IMR-90 (cell line): ENCODE data around the gene PTK6. TPM values are rescaled to one million over a fixed set of nuclear protein-coding genes. Genes with fewer than 3 reads are reported as not detected.

ENCODE experiments used
- ATAC-seq: fragments of 200-7000 bp; cut with Tn5 transposase; 2 replicates; pipeline ENCODE4 v1.9.1; 2020; ENCODE audit warnings: low read depth, mild to moderate bottlenecking, moderate library complexity
- BruUV-seq: library from RNA; stranded (reverse); fragments of 400-500 nt; replicated peaks from 2 replicates; lab custom pipeline; 2021; lab: Mats Ljungman, UMichigan
- CTCF ChIA-PET: fragments of 300-600 bp; formaldehyde crosslinking; extraction: SDS; loops from one replicate; lab custom pipeline; 2021; ENCODE audit warnings: antibody characterized with exemption; lab: Yijun Ruan, JAX
- POLR2A ChIA-PET: fragments of 300-600 bp; sonication (Branson Sonifier 250); formaldehyde crosslinking; loops from one replicate; lab custom pipeline; 2022; ENCODE audit warnings: antibody characterized with exemption; ENCODE audit not compliant: unreplicated experiment; lab: Charles Lee
- DNase-seq: peaks from one replicate; pipeline ENCODE4 v3.0.0; 2013
- H2AFZ ChIP-seq: replicated peaks from 2 replicates; pipeline ENCODE3; 2013; ENCODE audit warnings: low read length, mild to moderate bottlenecking; ENCODE audit not compliant: poor library complexity
- H2AK5ac ChIP-seq: 2 replicates; pipeline ENCODE4 v1.6.1; 2013; ENCODE audit warnings: low read depth, low read length, inconsistent platforms
- H2AK9ac ChIP-seq: replicated peaks from 2 replicates; pipeline ENCODE3; 2013; ENCODE audit warnings: mild to moderate bottlenecking, low read depth, low read length, moderate library complexity; ENCODE audit not compliant: poor library complexity
- H2BK120ac ChIP-seq: 2 replicates; pipeline ENCODE4 v1.6.1; 2013; ENCODE audit warnings: low read depth, low read length, inconsistent platforms
- H2BK15ac ChIP-seq: 3 replicates; pipeline ENCODE4 v1.6.1; 2013; ENCODE audit warnings: low read depth, low read length, inconsistent platforms
- H2BK20ac ChIP-seq: 2 replicates; pipeline ENCODE4 v1.6.1; 2013; ENCODE audit warnings: low read depth, mild to moderate bottlenecking, inconsistent platforms, low read length, moderate library complexity
- H2BK5ac ChIP-seq: 2 replicates; pipeline ENCODE4 v1.6.1; 2013; ENCODE audit warnings: mild to moderate bottlenecking, low read depth, low read length, inconsistent platforms; ENCODE audit not compliant: poor library complexity, severe bottlenecking
- H3K14ac ChIP-seq: replicated peaks from 2 replicates; pipeline ENCODE4 v1.6.1; 2013; ENCODE audit warnings: low read depth, low read length, inconsistent platforms
- H3K18ac ChIP-seq: 2 replicates; pipeline ENCODE4 v1.6.1; 2013; ENCODE audit warnings: low read depth, low read length, control low read depth
- H3K23ac ChIP-seq: 2 replicates; pipeline ENCODE4 v1.6.1; 2013; ENCODE audit warnings: low read depth, low read length, inconsistent platforms
- H3K27ac ChIP-seq: 2 replicates; pipeline ENCODE4 v1.5.1; 2013; ENCODE audit warnings: mild to moderate bottlenecking, control low read depth, low read length; ENCODE audit not compliant: insufficient read depth
- H3K27me3 ChIP-seq: 2 replicates; pipeline ENCODE4 v1.6.1; 2013; ENCODE audit warnings: low read length; ENCODE audit not compliant: control insufficient read depth, insufficient read depth
- H3K36me3 ChIP-seq: 2 replicates; pipeline ENCODE4 v1.6.1; 2013; ENCODE audit warnings: low read length, mixed read lengths; ENCODE audit not compliant: control insufficient read depth, insufficient read depth
- H3K4ac ChIP-seq: 2 replicates; pipeline ENCODE4 v1.6.1; 2013; ENCODE audit warnings: low read depth, low read length, inconsistent platforms
- H3K4me1 ChIP-seq: 2 replicates; pipeline ENCODE4 v1.6.1; 2013; ENCODE audit warnings: low read length, mixed read lengths; ENCODE audit not compliant: control insufficient read depth, insufficient read depth
- H3K4me2 ChIP-seq: 2 replicates; pipeline ENCODE4 v1.6.1; 2013; ENCODE audit warnings: low read depth, mild to moderate bottlenecking, control low read depth, low read length, moderate library complexity
- H3K4me3 ChIP-seq: 2 replicates; pipeline ENCODE4 v1.5.1; 2013; ENCODE audit warnings: low read depth, mild to moderate bottlenecking, control low read depth, low read length, moderate library complexity; ENCODE audit not compliant: insufficient read depth
- H3K56ac ChIP-seq: 2 replicates; pipeline ENCODE4 v1.6.1; 2013; ENCODE audit warnings: low read length, inconsistent platforms; ENCODE audit not compliant: insufficient read depth; ENCODE audit errors: extremely low read depth
- H3K79me1 ChIP-seq, 2 experiments: 2 replicates each; pipeline ENCODE4 v1.6.1; 2013; ENCODE audit warnings: low read length in 2 of 2, inconsistent platforms in 1 of 2, low read depth in 1 of 2
- H3K9ac ChIP-seq: 2 replicates; pipeline ENCODE4 v1.6.1; 2013; ENCODE audit warnings: low read depth, low read length, control low read depth
- H3K9me1 ChIP-seq: 2 replicates; pipeline ENCODE4 v1.6.1; 2013; ENCODE audit warnings: low read length, inconsistent platforms; ENCODE audit not compliant: insufficient read depth
- H3K9me3 ChIP-seq: 2 replicates; pipeline ENCODE4 v1.6.1; 2013; ENCODE audit warnings: low read length; ENCODE audit not compliant: control insufficient read depth, insufficient read depth
- H4K20me1 ChIP-seq: 2 replicates; pipeline ENCODE4 v1.6.1; 2013; ENCODE audit warnings: low read length, inconsistent platforms; ENCODE audit not compliant: insufficient read depth
- H4K5ac ChIP-seq: 2 replicates; pipeline ENCODE4 v1.6.1; 2013; ENCODE audit warnings: mild to moderate bottlenecking, low read depth, low read length, control low read depth
- H4K8ac ChIP-seq, 2 experiments: 2 replicates each; pipeline ENCODE4 v1.6.1; 2013; ENCODE audit warnings: low read depth in 2 of 2, low read length in 2 of 2, control low read depth in 1 of 2, inconsistent platforms in 1 of 2
- H4K91ac ChIP-seq: 2 replicates; pipeline ENCODE4 v1.6.1; 2013; ENCODE audit warnings: low read depth, low read length, inconsistent platforms; ENCODE audit not compliant: insufficient read depth
- BHLHE40 ChIP-seq: fragments of 150-350 bp; IDR thresholded peaks from 2 replicates; pipeline ENCODE4 v1.6.1; 2016; ENCODE audit warnings: mild to moderate bottlenecking, low read depth, low read length
- CEBPB ChIP-seq: IDR thresholded peaks from 2 replicates; pipeline ENCODE4 v1.6.1; 2012; ENCODE audit warnings: low read depth, low read length, improper control_type of control experiment
- CHD1 ChIP-seq: IDR thresholded peaks from 2 replicates; pipeline ENCODE4 v1.6.1; 2012; ENCODE audit warnings: low read depth, low read length, improper control_type of control experiment
- FOS ChIP-seq: fragments of 150-350 bp; IDR thresholded peaks from 2 replicates; pipeline ENCODE4 v1.6.1; 2016; ENCODE audit warnings: low read depth, low read length
- MAFK ChIP-seq: IDR thresholded peaks from 2 replicates; pipeline ENCODE4 v1.6.1; 2012; ENCODE audit warnings: low read depth, low read length, improper control_type of control experiment
- MAZ ChIP-seq: IDR thresholded peaks from 2 replicates; pipeline ENCODE4 v1.6.1; 2012; ENCODE audit warnings: low read depth, mild to moderate bottlenecking, low read length, improper control_type of control experiment, moderate library complexity, borderline replicate concordance
- NFE2L2 ChIP-seq: fragments of 150-350 bp; IDR thresholded peaks from 2 replicates; pipeline ENCODE4 v1.6.1; 2016; ENCODE audit warnings: low read depth, mild to moderate bottlenecking, low read length
- RAD21 ChIP-seq: IDR thresholded peaks from 2 replicates; pipeline ENCODE4 v1.6.1; 2012; ENCODE audit warnings: low read length, improper control_type of control experiment
- RCOR1 ChIP-seq: IDR thresholded peaks from 2 replicates; pipeline ENCODE4 v1.6.1; 2012; ENCODE audit warnings: mild to moderate bottlenecking, low read length, improper control_type of control experiment; ENCODE audit not compliant: insufficient replicate concordance
- RFX5 ChIP-seq: IDR thresholded peaks from 2 replicates; pipeline ENCODE4 v1.8.0; 2012; ENCODE audit warnings: low read depth, mild to moderate bottlenecking, low read length, moderate library complexity
- SMC3 ChIP-seq: fragments of 150-350 bp; IDR thresholded peaks from 2 replicates; pipeline ENCODE4 v1.6.1; 2016; ENCODE audit warnings: low read depth, mild to moderate bottlenecking, antibody characterized with exemption, low read length, moderate library complexity
- WGBS, 2 experiments: methylation state at CpG; one replicate each; pipeline versions ENCODE4 v1.1.5 to v1.1.7; 2013; ENCODE audit warnings: missing lambda C conversion rate in 2 of 2; ENCODE audit not compliant: insufficient read length in 1 of 2; ENCODE audit errors: extremely low coverage in 2 of 2; 5-methylcytosine and 5-hydroxymethylcytosine counted together
- dilution Hi-C: fragments of 300-500 bp; cut with HindIII; formaldehyde crosslinking; loops from one replicate; pipeline ENCODE4 v1.14.3; 2018; ENCODE audit warnings: low sequenced_read_pairs; ENCODE audit not compliant: unreplicated experiment
- in situ Hi-C: fragments of 300-500 bp; cut with MboI; formaldehyde crosslinking; loops from 3 replicates; pipeline ENCODE4 v1.14.3; 2019; ENCODE audit warnings: low sequenced_read_pairs, inconsistent platforms, mixed read lengths
- intact Hi-C: fragments of 100-400 bp; cut with micrococcal nuclease; formaldehyde crosslinking; loops from 2 replicates; pipeline ENCODE4 v1.10.0; 2022
- polyA plus RNA-seq, 3 experiments: library from polyadenylated mRNA; depleted of rRNA; stranded (reverse); fragments of >200 nt; gene quantifications; 2 replicates each; pipeline ENCODE4 v1.2.3, GENCODE V29; 2012; ENCODE audit warnings: low replicate concordance in 1 of 3
- total RNA-seq: library from RNA; depleted of rRNA; stranded (reverse); fragments of >200 nt; gene quantifications from 2 replicates; pipeline ENCODE4 v1.2.3, GENCODE V29; 2012
- TF ChIP-seq, protein P1 (sequence below): fragments of 150-350 bp; IDR thresholded peaks from 2 replicates; pipeline ENCODE4 v1.6.1; 2016; ENCODE audit warnings: low read depth, mild to moderate bottlenecking, low read length, moderate library complexity, borderline replicate concordance
- TF ChIP-seq, protein P2 (sequence below): fragments of 150-350 bp; IDR thresholded peaks from 2 replicates; pipeline ENCODE4 v1.6.1; 2017; ENCODE audit warnings: mild to moderate bottlenecking, antibody characterized with exemption, low read length, low read depth
- TF ChIP-seq, protein P3 (sequence below): conservative IDR thresholded peaks from 2 replicates; pipeline ENCODE4 v1.5.1; 2012; ENCODE audit warnings: mild to moderate bottlenecking, low read depth, low read length, improper control_type of control experiment

Gene PTK6
- total and polyA plus RNA-seq, 2 of the 4 experiments (the other 2 are of a cell fraction) = not detected

GRCh38 chr20:63478346-63479302, 58.6 kb downstream of the PTK6 start:
- dilution Hi-C loops (no loop called here), in situ Hi-C loops (no loop called here), intact Hi-C loops (no loop called here)
- H4K5ac ChIP-seq = no peak overlapping the region
- peaks cover 66% of the 10 kb centered on the region for H3K27me3 ChIP-seq
- DNase-seq (no peak), ATAC-seq (no peak)
- no peak overlapping the region for H2AFZ ChIP-seq
- no peak overlapping the region for H2AK5ac ChIP-seq
- no peak overlapping the region for H3K4me2 ChIP-seq
- H3K9me1 ChIP-seq = no peaks in the 10 kb centered on the region
- no TSS peak for BruUV-seq
- H2AK9ac ChIP-seq = peak overlapping the region; percentile 24
- H3K4me1 ChIP-seq = no peaks in the 10 kb centered on the region
- H4K91ac ChIP-seq = no peak overlapping the region
- no peak overlapping the region for H2BK20ac ChIP-seq
- no peaks in the 10 kb centered on the region for H3K36me3 ChIP-seq
- H4K20me1 ChIP-seq = no peaks in the 10 kb centered on the region; the same call in none of the 2 replicates
- TF ChIP-seq RFX5 (no peak), FOS (no peak), SMC3 (no peak), RCOR1 (no peak), CEBPB (no peak), NFE2L2 (no peak), MAZ (no peak), RAD21 (no peak), CHD1 (no peak), MAFK (no peak), BHLHE40 (no peak)
- TF ChIP-seq, protein P1, sequence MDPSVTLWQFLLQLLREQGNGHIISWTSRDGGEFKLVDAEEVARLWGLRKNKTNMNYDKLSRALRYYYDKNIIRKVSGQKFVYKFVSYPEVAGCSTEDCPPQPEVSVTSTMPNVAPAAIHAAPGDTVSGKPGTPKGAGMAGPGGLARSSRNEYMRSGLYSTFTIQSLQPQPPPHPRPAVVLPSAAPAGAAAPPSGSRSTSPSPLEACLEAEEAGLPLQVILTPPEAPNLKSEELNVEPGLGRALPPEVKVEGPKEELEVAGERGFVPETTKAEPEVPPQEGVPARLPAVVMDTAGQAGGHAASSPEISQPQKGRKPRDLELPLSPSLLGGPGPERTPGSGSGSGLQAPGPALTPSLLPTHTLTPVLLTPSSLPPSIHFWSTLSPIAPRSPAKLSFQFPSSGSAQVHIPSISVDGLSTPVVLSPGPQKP = no peak
- TF ChIP-seq, protein P2, sequence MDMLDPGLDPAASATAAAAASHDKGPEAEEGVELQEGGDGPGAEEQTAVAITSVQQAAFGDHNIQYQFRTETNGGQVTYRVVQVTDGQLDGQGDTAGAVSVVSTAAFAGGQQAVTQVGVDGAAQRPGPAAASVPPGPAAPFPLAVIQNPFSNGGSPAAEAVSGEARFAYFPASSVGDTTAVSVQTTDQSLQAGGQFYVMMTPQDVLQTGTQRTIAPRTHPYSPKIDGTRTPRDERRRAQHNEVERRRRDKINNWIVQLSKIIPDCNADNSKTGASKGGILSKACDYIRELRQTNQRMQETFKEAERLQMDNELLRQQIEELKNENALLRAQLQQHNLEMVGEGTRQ = no peak
- TF ChIP-seq, protein P3, sequence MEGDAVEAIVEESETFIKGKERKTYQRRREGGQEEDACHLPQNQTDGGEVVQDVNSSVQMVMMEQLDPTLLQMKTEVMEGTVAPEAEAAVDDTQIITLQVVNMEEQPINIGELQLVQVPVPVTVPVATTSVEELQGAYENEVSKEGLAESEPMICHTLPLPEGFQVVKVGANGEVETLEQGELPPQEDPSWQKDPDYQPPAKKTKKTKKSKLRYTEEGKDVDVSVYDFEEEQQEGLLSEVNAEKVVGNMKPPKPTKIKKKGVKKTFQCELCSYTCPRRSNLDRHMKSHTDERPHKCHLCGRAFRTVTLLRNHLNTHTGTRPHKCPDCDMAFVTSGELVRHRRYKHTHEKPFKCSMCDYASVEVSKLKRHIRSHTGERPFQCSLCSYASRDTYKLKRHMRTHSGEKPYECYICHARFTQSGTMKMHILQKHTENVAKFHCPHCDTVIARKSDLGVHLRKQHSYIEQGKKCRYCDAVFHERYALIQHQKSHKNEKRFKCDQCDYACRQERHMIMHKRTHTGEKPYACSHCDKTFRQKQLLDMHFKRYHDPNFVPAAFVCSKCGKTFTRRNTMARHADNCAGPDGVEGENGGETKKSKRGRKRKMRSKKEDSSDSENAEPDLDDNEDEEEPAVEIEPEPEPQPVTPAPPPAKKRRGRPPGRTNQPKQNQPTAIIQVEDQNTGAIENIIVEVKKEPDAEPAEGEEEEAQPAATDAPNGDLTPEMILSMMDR = no peak
- H3K9me3 ChIP-seq = no peaks in the 10 kb centered on the region
- H3K27ac ChIP-seq = no peak overlapping the region
- H2BK5ac ChIP-seq = no peak overlapping the region
- no peak overlapping the region for H3K56ac ChIP-seq
- H3K14ac ChIP-seq = no peak overlapping the region
- WGBS, 2 experiments = 84% methylated on average over 13 of the region's 34 CpGs; no CpG with 5 or more reads in 1 of the 2 experiments
- no peak overlapping the region for H3K4me3 ChIP-seq
- ChIA-PET CTCF (no interaction called here), POLR2A (no interaction called here)
- H3K9ac ChIP-seq = no peak overlapping the region
- no peak overlapping the region for H2BK15ac ChIP-seq
- H2BK120ac ChIP-seq = no peak overlapping the region
- H3K23ac ChIP-seq = no peak overlapping the region
- H4K8ac ChIP-seq = no peak overlapping the region
- H3K79me1 ChIP-seq = no peaks in the 10 kb centered on the region
- no peak overlapping the region for H3K18ac ChIP-seq
- H3K4ac ChIP-seq = no peak overlapping the region
